ENCODE measurements around the gene FBP1.

The FBP1 gene

GRCh38 chr9:94613003-94613402 lies 26.3 kb downstream of the FBP1 start:
- no peak for TF ChIP-seq GATA3 (IDR thresholded peaks at IDR 0.05; ENCODE audit: low read depth, low read length)
- no peak for TF ChIP-seq GATA2 (IDR thresholded peaks at IDR 0.05; ENCODE audit: low read depth, low read length)

- TF ChIP-seq GATA3 (IDR thresholded peaks at IDR 0.05; ENCODE audit: low read depth, low read length) (no peak), GATA2 (IDR thresholded peaks at IDR 0.05; ENCODE audit: low read depth, low read length) (no peak)
Observed at GRCh38 chr9:94612071-94612470, 27.2 kb downstream of the FBP1 start.

GRCh38 chr9:94611638-94612068 lies 27.7 kb downstream of the FBP1 start:
- no peak for TF ChIP-seq GATA2 (IDR thresholded peaks at IDR 0.05; ENCODE audit: low read depth, low read length)
- TF ChIP-seq GATA3 (IDR thresholded peaks at IDR 0.05; ENCODE audit: low read depth, low read length), result no peak

GRCh38 chr9:94610181-94610606 lies 29.1 kb downstream of the FBP1 start:
- TF ChIP-seq GATA3 (IDR thresholded peaks at IDR 0.05; ENCODE audit: low read depth, low read length), result peak; percentile 86
- peak; percentile 93 for TF ChIP-seq GATA2 (IDR thresholded peaks at IDR 0.05; ENCODE audit: low read depth, low read length)

GRCh38 chr9:94607423-94607691 lies 32.0 kb downstream of the FBP1 start:
- TF ChIP-seq GATA3 (IDR thresholded peaks at IDR 0.05; ENCODE audit: low read depth, low read length) (no peak), GATA2 (IDR thresholded peaks at IDR 0.05; ENCODE audit: low read depth, low read length) (no peak)

GRCh38 chr9:94606646-94607422 lies 32.5 kb downstream of the FBP1 start:
- TF ChIP-seq GATA3 (IDR thresholded peaks at IDR 0.05; ENCODE audit: low read depth, low read length) (no peak), GATA2 (IDR thresholded peaks at IDR 0.05; ENCODE audit: low read depth, low read length) (no peak)

- no peak for TF ChIP-seq GATA3 (IDR thresholded peaks at IDR 0.05; ENCODE audit: low read depth, low read length)
- TF ChIP-seq GATA2 (IDR thresholded peaks at IDR 0.05; ENCODE audit: low read depth, low read length), result no peak
Observed at GRCh38 chr9:94603259-94604160, 35.8 kb downstream of the FBP1 start.

GRCh38 chr9:94602666-94603065 lies 36.7 kb downstream of the FBP1 start:
- TF ChIP-seq GATA2 (IDR thresholded peaks at IDR 0.05; ENCODE audit: low read depth, low read length), result no peak
- TF ChIP-seq GATA3 (IDR thresholded peaks at IDR 0.05; ENCODE audit: low read depth, low read length), result no peak

- no peak for TF ChIP-seq GATA3 (IDR thresholded peaks at IDR 0.05; ENCODE audit: low read depth, low read length)
- TF ChIP-seq GATA2 (IDR thresholded peaks at IDR 0.05; ENCODE audit: low read depth, low read length), result no peak
Observed at GRCh38 chr9:94600715-94601114, 38.6 kb downstream of the FBP1 start.

GRCh38 chr9:94600258-94600657 lies 39.1 kb downstream of the FBP1 start:
- TF ChIP-seq GATA2 (IDR thresholded peaks at IDR 0.05; ENCODE audit: low read depth, low read length) (no peak), GATA3 (IDR thresholded peaks at IDR 0.05; ENCODE audit: low read depth, low read length) (no peak)

GRCh38 chr9:94599102-94599501 lies 40.2 kb downstream of the FBP1 start:
- TF ChIP-seq GATA3 (IDR thresholded peaks at IDR 0.05; ENCODE audit: low read depth, low read length) (no peak), GATA2 (IDR thresholded peaks at IDR 0.05; ENCODE audit: low read depth, low read length) (no peak)

GRCh38 chr9:94593459-94594345 lies 45.6 kb downstream of the FBP1 start, which contains the start of gene FBP2:
Gene FBP2, minus strand, starts transcription at chr9:94593824. Its CDS starts 98 bp downstream, at chr9:94593726.
- TF ChIP-seq GATA3 (IDR thresholded peaks at IDR 0.05; ENCODE audit: low read depth, low read length) (no peak), GATA2 (IDR thresholded peaks at IDR 0.05; ENCODE audit: low read depth, low read length) (no peak)

- no peak for TF ChIP-seq GATA3 (IDR thresholded peaks at IDR 0.05; ENCODE audit: low read depth, low read length)
- TF ChIP-seq GATA2 (IDR thresholded peaks at IDR 0.05; ENCODE audit: low read depth, low read length), result no peak
Observed at GRCh38 chr9:94591876-94592275, 47.4 kb downstream of the FBP1 start.

GRCh38 chr9:94588681-94589080 lies 50.6 kb downstream of the FBP1 start:
- TF ChIP-seq GATA3 (IDR thresholded peaks at IDR 0.05; ENCODE audit: low read depth, low read length), result no peak
- TF ChIP-seq GATA2 (IDR thresholded peaks at IDR 0.05; ENCODE audit: low read depth, low read length), result no peak
